NB4 (cell line): Measurements from ENCODE around the gene FADS3.

Experiments used
- MYC ChIP-seq: IDR thresholded peaks from 2 replicates; pipeline ENCODE4 v1.6.1; 2011; ENCODE audit warnings: low read depth, low read length
- POLR2A ChIP-seq: IDR thresholded peaks from 2 replicates; pipeline ENCODE4 v1.6.1; 2011; ENCODE audit warnings: mild to moderate bottlenecking; ENCODE audit not compliant: insufficient read length; ENCODE audit errors: extremely low read depth
- TF ChIP-seq, protein P1 (sequence below): IDR thresholded peaks from one replicate; pipeline ENCODE4 v1.5.1; 2012; ENCODE audit warnings: low read depth, low read length
- TF ChIP-seq, protein P2 (sequence below): IDR thresholded peaks from 2 replicates; pipeline ENCODE4 v1.6.1; 2011; ENCODE audit warnings: low read depth, low read length

- TF ChIP-seq, protein P1, sequence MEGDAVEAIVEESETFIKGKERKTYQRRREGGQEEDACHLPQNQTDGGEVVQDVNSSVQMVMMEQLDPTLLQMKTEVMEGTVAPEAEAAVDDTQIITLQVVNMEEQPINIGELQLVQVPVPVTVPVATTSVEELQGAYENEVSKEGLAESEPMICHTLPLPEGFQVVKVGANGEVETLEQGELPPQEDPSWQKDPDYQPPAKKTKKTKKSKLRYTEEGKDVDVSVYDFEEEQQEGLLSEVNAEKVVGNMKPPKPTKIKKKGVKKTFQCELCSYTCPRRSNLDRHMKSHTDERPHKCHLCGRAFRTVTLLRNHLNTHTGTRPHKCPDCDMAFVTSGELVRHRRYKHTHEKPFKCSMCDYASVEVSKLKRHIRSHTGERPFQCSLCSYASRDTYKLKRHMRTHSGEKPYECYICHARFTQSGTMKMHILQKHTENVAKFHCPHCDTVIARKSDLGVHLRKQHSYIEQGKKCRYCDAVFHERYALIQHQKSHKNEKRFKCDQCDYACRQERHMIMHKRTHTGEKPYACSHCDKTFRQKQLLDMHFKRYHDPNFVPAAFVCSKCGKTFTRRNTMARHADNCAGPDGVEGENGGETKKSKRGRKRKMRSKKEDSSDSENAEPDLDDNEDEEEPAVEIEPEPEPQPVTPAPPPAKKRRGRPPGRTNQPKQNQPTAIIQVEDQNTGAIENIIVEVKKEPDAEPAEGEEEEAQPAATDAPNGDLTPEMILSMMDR = no peak
- TF ChIP-seq POLR2A = no peak
- TF ChIP-seq, protein P2, sequence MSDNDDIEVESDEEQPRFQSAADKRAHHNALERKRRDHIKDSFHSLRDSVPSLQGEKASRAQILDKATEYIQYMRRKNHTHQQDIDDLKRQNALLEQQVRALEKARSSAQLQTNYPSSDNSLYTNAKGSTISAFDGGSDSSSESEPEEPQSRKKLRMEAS = no peak
- no peak for TF ChIP-seq MYC
These were observed 32.1 kb upstream of the FADS3 start for GRCh38 chr11:61923166-61924063.
